Fibroblast of the aortic adventitia (primary cell): ENCODE results near the gene DNASE2. TPM values are rescaled to one million over a fixed set of nuclear protein-coding genes. Genes with fewer than 3 reads are reported as not detected.

Experiments
- DNase-seq: peaks from one replicate; pipeline ENCODE4 v3.0.0-alpha.2; 2010; ENCODE audit warnings: low read depth
- H3K4me3 ChIP-seq: 2 replicates; pipeline ENCODE4 v1.5.1; 2011; ENCODE audit warnings: low read depth, mild to moderate bottlenecking, control low read depth, low read length, moderate library complexity
- total RNA-seq: library from RNA; depleted of rRNA; stranded (reverse); fragments of >200 nt; gene quantifications from 2 replicates; pipeline ENCODE4 v1.2.3, GENCODE V29; 2012; ENCODE audit warnings: low replicate concordance
- TF ChIP-seq, protein P1 (sequence below): IDR thresholded peaks from 2 replicates; pipeline ENCODE4 v1.5.1; 2011; ENCODE audit warnings: mild to moderate bottlenecking, low read length, control low read depth, inconsistent platforms; ENCODE audit not compliant: insufficient read depth

DNASE2 gene
- total RNA-seq, 1 donor = 23.4 TPM

DNA sequence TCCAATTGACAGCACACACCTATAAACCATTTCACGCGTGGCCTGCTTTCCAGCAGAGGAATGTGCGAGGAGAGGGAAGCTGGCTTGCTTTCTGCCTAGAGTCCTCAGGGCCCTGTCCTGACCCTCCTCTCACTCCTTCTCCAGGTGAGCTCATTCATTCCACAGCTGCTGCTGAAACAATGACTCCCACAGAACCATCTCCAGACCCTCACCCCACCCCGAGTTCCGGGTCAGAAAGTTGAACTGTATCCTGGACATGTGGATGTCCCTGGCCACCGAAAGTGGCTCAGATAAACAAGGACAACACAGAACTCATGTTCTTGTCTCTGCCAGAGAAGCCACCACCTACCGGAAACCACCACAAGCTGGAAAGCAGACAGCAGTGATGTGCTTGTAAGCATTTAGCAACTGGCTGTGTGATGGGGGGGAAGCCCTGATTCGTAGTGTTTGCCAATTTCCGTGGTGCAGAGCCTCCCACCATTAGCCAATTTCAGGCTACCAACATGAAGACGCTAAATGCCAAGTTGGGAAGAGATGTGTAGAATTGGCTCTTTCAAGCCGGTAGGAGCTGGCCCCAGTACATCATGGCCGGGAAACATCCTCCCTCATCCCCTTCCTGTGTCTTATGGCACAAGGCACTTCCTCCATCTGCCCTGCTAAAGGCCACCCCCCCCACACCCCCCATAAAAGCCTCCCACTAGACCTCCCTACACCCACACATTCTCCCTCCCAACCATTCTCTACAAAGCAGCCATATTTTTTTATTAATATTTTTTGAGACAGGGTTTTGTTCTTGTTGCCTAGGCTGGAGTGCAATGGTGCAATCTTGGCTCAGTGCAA, 32.8 kb upstream of the DNASE2 start:
- no peak overlapping the region for H3K4me3 ChIP-seq
- DNase-seq = no peak
- TF ChIP-seq, protein P1, sequence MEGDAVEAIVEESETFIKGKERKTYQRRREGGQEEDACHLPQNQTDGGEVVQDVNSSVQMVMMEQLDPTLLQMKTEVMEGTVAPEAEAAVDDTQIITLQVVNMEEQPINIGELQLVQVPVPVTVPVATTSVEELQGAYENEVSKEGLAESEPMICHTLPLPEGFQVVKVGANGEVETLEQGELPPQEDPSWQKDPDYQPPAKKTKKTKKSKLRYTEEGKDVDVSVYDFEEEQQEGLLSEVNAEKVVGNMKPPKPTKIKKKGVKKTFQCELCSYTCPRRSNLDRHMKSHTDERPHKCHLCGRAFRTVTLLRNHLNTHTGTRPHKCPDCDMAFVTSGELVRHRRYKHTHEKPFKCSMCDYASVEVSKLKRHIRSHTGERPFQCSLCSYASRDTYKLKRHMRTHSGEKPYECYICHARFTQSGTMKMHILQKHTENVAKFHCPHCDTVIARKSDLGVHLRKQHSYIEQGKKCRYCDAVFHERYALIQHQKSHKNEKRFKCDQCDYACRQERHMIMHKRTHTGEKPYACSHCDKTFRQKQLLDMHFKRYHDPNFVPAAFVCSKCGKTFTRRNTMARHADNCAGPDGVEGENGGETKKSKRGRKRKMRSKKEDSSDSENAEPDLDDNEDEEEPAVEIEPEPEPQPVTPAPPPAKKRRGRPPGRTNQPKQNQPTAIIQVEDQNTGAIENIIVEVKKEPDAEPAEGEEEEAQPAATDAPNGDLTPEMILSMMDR = no peak

DNA sequence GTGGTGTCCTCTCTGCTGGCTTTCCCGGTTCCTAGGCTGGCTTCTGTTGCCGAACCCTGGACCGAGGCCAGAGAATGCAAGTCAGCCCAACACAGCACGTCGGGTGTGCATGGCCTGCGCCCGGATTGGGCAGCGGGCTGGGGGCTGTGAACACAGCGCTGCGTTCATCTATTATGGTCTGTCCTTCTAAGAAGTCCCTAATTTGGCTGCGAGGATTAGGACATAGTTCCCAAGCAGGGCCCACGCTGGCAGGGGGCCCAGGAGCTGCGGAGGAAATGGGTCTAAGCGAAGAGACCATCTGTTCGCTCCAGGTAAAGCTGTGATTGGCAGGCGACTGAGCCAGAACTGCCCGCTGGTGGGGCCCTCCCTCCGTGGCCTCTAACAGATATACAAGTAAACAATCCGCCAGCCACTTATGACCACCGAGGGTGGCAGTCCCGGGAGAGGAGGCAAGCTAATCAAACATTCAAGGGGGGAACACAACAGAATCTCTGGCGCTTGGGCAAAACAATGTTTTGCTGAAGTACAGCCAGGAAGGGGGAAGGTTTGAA, 31.8 kb upstream of the DNASE2 start:
- TF ChIP-seq, protein P1 = no peak
- peak; percentile 37 for DNase-seq

DNA sequence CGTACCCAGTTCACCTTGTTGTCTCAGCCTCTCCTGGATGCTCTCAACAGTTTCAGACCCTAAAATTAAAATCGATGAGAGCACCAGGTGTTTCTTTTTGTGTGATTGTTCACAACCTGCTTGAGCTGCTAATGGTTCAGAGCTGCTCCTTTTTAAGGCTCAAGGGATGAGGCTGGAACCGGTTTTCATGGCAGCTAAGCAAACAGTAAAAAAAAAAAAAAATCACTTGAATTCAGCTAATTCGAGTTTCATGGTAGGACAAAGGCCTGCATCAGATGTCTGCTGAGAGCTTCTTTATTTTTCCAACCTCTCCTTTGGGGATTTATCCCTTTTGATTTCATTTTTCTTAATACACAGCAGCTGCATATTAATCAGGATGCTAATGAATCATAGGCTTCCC, 31.3 kb upstream of the DNASE2 start:
- no peak for DNase-seq
- no peak overlapping the region for H3K4me3 ChIP-seq
- TF ChIP-seq, protein P1 = no peak

More for the DNA sequence above, 31.8 kb upstream of the DNASE2 start:
- H3K4me3 ChIP-seq = no peak overlapping the region

GRCh38 chr19:12907166-12907565, 25.9 kb upstream of the DNASE2 start:
- TF ChIP-seq, protein P1 = no peak
- no peak for DNase-seq
- no peak overlapping the region for H3K4me3 ChIP-seq

- DNase-seq = no peak
- no peak overlapping the region for H3K4me3 ChIP-seq
- TF ChIP-seq, protein P1 = no peak
These were observed 18.8 kb upstream of the DNASE2 start for GRCh38 chr19:12899891-12900518.

GRCh38 chr19:12896460-12896859, 15.2 kb upstream of the DNASE2 start:
- TF ChIP-seq, protein P1 = no peak
- DNase-seq = no peak
- H3K4me3 ChIP-seq = no peak overlapping the region
